HG03280 (cell line): ENCODE data around the gene IQCK.
"Not testable (repeated sequence)": the region's sequence is repeated elsewhere in the genome, so short reads cannot be mapped to it uniquely, and the experiment has no call there.

Source experiments
- ATAC-seq: cut with Tn5 transposase; IDR thresholded peaks from one replicate; pipeline ENCODE4 v1.9.1; 2021; ENCODE audit warnings: mild to moderate bottlenecking, moderate library complexity; ENCODE audit not compliant: unreplicated experiment

Gene IQCK

DNA sequence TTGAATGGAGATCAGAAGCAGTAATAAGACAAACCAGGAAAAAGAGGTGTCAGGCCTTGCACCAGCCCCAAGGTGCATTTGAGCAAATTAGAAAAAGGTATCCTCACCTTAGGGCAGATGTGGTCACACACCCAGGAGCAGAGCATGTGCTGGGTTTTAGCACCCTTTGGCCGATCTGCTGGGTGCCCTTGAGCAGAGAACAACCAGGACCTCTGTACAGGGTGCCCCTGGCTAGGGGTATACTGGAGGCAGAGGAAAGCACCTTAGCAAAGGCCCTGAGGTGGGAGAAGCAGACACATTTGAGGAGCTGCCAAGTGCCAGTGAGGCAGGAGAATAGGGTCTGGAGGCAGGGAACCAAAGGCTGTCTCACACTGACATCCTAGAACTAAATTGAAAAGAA is 67.0 kb downstream of the IQCK start:
- no peak for ATAC-seq

- no peak for ATAC-seq
Measured at GRCh38 chr16:19785512-19786130, 67.5 kb downstream of the IQCK start.

DNA sequence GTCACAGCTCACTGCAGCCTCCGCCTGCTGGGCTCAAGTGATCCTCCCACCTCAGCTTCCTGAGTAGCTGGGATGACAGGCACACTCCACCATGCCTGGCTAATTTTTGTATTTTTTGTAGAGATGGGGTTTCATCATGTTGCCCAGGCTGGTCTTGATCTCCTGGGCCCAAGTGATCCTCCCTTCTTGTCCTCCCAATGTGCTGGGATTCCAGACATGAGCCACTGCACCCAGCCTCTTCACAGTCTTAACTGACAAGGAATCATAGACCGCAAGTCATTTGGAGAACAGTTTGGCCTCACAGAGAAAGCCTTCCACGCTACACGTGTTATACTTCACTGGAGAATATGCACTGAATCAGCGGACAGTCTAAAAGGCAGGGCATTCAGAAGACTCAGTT is 83.3 kb downstream of the IQCK start:
- ATAC-seq, result not testable (repeated sequence)

DNA sequence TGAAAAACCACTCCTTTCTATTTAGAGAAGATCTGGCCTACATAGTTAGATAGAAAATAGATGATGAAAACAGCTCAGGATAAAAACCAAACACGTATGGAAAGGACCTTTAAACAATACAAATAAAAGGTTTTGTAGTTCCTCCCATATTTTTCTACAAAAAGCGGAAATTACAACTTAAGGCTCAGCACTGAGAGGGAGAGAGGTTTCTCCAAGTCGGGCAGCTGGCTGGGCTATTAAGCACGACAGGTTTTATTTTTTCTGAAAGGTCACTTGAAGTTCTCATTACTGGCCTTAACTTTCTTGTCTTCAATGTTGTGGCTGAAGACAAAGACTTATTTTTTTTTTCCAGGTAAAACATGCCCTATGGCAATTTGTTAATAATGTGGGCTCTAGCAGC is 83.8 kb downstream of the IQCK start:
- not testable (repeated sequence) for ATAC-seq

- ATAC-seq, result no peak
Measured at GRCh38 chr16:19802612-19803011, 84.5 kb downstream of the IQCK start.

GRCh38 chr16:19804538-19805323 is 86.7 kb downstream of the IQCK start:
- ATAC-seq, result no peak

- no peak for ATAC-seq
Measured at GRCh38 chr16:19805459-19806162, 87.5 kb downstream of the IQCK start.

- ATAC-seq, result no peak
Measured at GRCh38 chr16:19808061-19808641, 90.1 kb downstream of the IQCK start.

DNA sequence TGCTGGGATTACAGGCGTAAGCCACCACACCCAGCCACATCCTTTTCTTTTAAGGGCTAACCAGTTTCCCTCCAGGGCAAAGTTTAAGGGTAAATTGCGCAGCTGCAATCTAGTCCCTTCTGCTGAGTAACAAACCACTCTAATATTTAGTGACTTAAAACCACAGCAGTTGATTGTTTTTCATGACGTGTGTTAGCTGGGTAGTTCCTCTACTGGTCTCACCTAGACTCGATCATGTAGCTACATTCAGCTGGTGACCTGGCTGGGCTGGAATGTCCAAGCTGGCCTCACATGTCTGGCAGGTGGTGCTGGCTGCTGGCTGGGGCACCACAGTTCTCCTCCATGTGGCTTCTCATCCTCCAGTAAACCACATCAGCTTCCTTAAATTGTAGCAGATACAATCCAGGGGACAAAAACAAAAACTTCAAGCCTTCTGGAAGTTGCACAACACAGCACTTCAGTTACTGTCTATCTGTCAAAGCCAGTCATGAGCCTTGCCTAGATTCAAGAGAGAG is 91.1 kb downstream of the IQCK start:
- no peak for ATAC-seq

- no peak for ATAC-seq
Measured at GRCh38 chr16:19809693-19810092, 91.6 kb downstream of the IQCK start.

GRCh38 chr16:19810817-19811731 is 93.0 kb downstream of the IQCK start:
- no peak for ATAC-seq

GRCh38 chr16:19812986-19813385 is 94.9 kb downstream of the IQCK start:
- ATAC-seq, result no peak

GRCh38 chr16:19815418-19815817 is 97.3 kb downstream of the IQCK start:
- ATAC-seq, result no peak

DNA sequence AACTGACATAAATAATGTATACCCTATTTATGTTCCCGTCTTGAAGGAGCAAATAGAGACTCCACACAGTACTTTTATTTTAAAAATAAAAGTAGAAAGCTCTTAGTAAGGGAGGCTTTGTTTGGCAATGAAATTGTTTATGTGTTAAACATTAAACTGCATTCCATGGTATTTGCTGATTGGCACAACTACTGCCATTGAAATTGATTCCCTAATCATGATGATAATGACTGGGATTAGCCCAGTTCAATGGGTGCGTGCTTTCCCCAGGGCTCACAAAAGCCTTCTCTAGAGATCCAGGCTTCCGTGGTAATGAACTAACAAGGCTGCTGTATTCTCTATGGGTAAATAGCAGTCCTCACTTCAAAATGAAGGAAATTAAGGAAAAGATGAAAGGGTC is 99.1 kb downstream of the IQCK start:
- no peak for ATAC-seq

DNA sequence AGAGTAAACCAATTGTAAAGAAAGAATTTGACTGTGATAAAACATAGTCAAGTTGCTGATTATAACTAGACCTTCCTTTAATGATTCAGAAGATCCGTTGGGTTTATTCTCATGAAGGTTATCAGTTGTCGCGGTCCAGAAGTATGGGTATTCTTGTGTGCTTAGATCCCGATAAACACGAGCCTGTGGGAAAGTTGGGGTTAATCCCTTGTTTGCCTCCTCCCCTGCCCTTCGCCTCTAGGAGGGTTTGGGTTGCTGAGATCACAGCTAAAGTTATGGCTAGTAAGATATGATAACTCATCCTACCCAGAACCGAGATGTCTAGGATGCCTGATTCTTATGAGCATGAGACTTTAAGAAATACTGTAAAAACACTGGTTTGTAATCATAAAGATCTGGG is 99.8 kb downstream of the IQCK start:
- no peak for ATAC-seq

GRCh38 chr16:19822533-19822932 is 104.5 kb downstream of the IQCK start:
- no peak for ATAC-seq

DNA sequence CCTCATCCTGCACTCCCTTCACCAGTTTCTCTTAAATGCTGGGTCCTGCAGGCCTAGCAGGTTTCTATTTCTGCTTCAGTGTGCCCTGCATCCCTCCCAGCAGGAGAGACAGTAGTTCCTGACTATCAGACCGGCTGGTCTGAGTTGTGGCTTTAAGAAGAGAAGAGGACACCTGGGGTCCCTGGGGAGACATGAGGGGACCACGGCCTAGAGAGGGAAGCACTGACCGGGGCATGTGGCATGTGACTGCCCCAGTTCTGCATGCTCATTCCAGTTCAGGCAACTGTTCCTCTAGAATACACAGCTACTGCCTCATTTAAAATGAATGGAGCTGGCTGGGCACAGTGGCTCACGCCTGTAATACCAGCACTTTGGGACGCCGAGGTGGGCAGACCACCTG is 105.3 kb downstream of the IQCK start:
- ATAC-seq, result no peak

GRCh38 chr16:19824216-19824615 is 106.1 kb downstream of the IQCK start:
- no peak for ATAC-seq

GRCh38 chr16:19829844-19830692 is 112.0 kb downstream of the IQCK start:
- no peak for ATAC-seq
